ENCODE measurements around the gene KIAA1217. TPM values are rescaled to one million over a fixed set of nuclear protein-coding genes. Genes with fewer than 3 reads are reported as not detected.

The KIAA1217 gene
- total and polyA plus RNA-seq, 8 donors, result 11.9 to 36.7 (median 19.8) TPM

- no peak for ATAC-seq
- Histone ChIP-seq H3K9me3 (no peaks in the 10 kb centered on the region), H3K27ac (no peak overlapping the region), H3K4me3 (no peak overlapping the region), H3K4me1 (no peaks in the 10 kb centered on the region), H3K27me3 (no peaks in the 10 kb centered on the region), H3K36me3 (no peaks in the 10 kb centered on the region)
- no peak for FAIRE-seq
- no peak for TF ChIP-seq CTCF (IDR thresholded peaks at IDR 0.05)
- no peak for DNase-seq
- 65 to 70% methylated on average over 7 of the region's 7 CpGs for WGBS, 2 donors
- intact Hi-C loops (cut with DNase I), result no loop called here
These were observed 345.1 kb downstream of the KIAA1217 start for GRCh38 chr10:24554036-24554435.

- no peak overlapping the region for H3K4me3 ChIP-seq
- no peak overlapping the region for H3K27ac ChIP-seq
- no peaks in the 10 kb centered on the region for H3K9me3 ChIP-seq
- no peaks in the 10 kb centered on the region for H3K4me1 ChIP-seq
- DNase-seq, result no peak
- no peak for TF ChIP-seq CTCF (IDR thresholded peaks at IDR 0.05)
- intact Hi-C loops (cut with DNase I), result no loop called here
- WGBS, 2 donors, result 74 to 77% methylated on average over 4 of the region's 4 CpGs
- no peak for FAIRE-seq
- no peak for ATAC-seq
- H3K36me3 ChIP-seq, result no peaks in the 10 kb centered on the region
- no peaks in the 10 kb centered on the region for H3K27me3 ChIP-seq
These were observed 347.3 kb downstream of the KIAA1217 start for GRCh38 chr10:24556126-24556749.

- Histone ChIP-seq H3K9me3 (no peaks in the 10 kb centered on the region), H3K36me3 (no peaks in the 10 kb centered on the region), H3K27ac (no peak overlapping the region), H3K4me1 (no peaks in the 10 kb centered on the region), H3K27me3 (no peaks in the 10 kb centered on the region), H3K4me3 (no peak overlapping the region)
- no peak for DNase-seq
- WGBS, 2 donors, result 51 to 60% methylated on average over 24 of the region's 24 CpGs
- peak in 3 of 4 donors; percentile 61 to 68 (median 66) for ATAC-seq
- intact Hi-C loops (cut with DNase I), result no loop called here
- no peak for FAIRE-seq
- peak; percentile 34 to 53 (median 49) for TF ChIP-seq CTCF (IDR thresholded peaks at IDR 0.05)
These were observed 348.1 kb downstream of the KIAA1217 start for GRCh38 chr10:24556750-24557742.

- Histone ChIP-seq H3K4me1 (no peaks in the 10 kb centered on the region), H3K4me3 (no peak overlapping the region), H3K36me3 (no peaks in the 10 kb centered on the region), H3K27me3 (no peaks in the 10 kb centered on the region), H3K9me3 (no peaks in the 10 kb centered on the region), H3K27ac (no peak overlapping the region)
- no peak for FAIRE-seq
- no peak for TF ChIP-seq CTCF (IDR thresholded peaks at IDR 0.05)
- no peak for DNase-seq
- WGBS, 2 donors, result 71 to 73% methylated on average over 3 of the region's 3 CpGs
- ATAC-seq, result no peak
- intact Hi-C loops (cut with DNase I), result no loop called here
These were observed 352.5 kb downstream of the KIAA1217 start for GRCh38 chr10:24561453-24561852.
